GM12878 (cell line): Measurements from ENCODE around the gene TRIM41. TPM values are rescaled to one million over a fixed set of nuclear protein-coding genes. Genes with fewer than 3 reads are reported as not detected.

Experiments
- CBX3 ChIP-seq: fragments of 200-600 bp; sonication (generic); IDR thresholded peaks from 2 replicates; pipeline ENCODE4 v1.6.1; 2016; ENCODE audit warnings: low read depth, borderline replicate concordance
- CREB1 ChIP-seq: IDR thresholded peaks from 2 replicates; pipeline ENCODE4 v1.6.1; 2012; ENCODE audit warnings: low read depth, mild to moderate bottlenecking, inconsistent platforms
- CTCF ChIP-seq, 3 experiments: IDR thresholded peaks in 2 of 3; conservative IDR thresholded peaks in 1 of 3; 2 replicates each; pipeline ENCODE4 v1.5.1; 2011; ENCODE audit warnings: low read depth in 3 of 3, low read length in 3 of 3, mild to moderate bottlenecking in 3 of 3, control low read depth in 2 of 3, moderate library complexity in 2 of 3, inconsistent platforms in 1 of 3, mixed read lengths in 1 of 3; ENCODE audit not compliant: control insufficient read depth in 2 of 3, insufficient read depth in 1 of 3; ENCODE audit errors: extremely low read depth in 1 of 3
- DPF2 ChIP-seq: fragments of 450-650 bp; IDR thresholded peaks from 2 replicates; pipeline ENCODE4 v1.6.1; 2017; ENCODE audit warnings: mild to moderate bottlenecking
- E2F8 ChIP-seq: fragments of 450-650 bp; IDR thresholded peaks from 2 replicates; pipeline ENCODE4 v1.6.1; 2018; ENCODE audit warnings: mild to moderate bottlenecking, low read depth, moderate library complexity; ENCODE audit not compliant: partially characterized antibody
- EP300 ChIP-seq, 2 experiments: fragments of 150-350 bp in 1 of 2; IDR thresholded peaks; 2 replicates each; pipeline ENCODE4 v1.6.1; 2011 to 2012; ENCODE audit warnings: low read depth in 2 of 2, low read length in 2 of 2, borderline replicate concordance in 1 of 2, improper control_type of control experiment in 1 of 2, inconsistent platforms in 1 of 2; ENCODE audit not compliant: control insufficient read depth in 1 of 2
- GATAD2B ChIP-seq: fragments of 450-650 bp; conservative IDR thresholded peaks from 2 replicates; pipeline ENCODE4 v1.6.1; 2017; ENCODE audit warnings: low read depth, mild to moderate bottlenecking, moderate library complexity
- LARP7 ChIP-seq: fragments of 450-650 bp; IDR thresholded peaks from 2 replicates; pipeline ENCODE4 v1.6.1; 2017; ENCODE audit warnings: mild to moderate bottlenecking
- MLLT1 ChIP-seq: fragments of 450-650 bp; IDR thresholded peaks from 2 replicates; pipeline ENCODE4 v1.6.1; 2016; ENCODE audit warnings: mild to moderate bottlenecking
- MYC ChIP-seq: IDR thresholded peaks from 2 replicates; pipeline ENCODE4 v1.6.1; 2011; ENCODE audit warnings: mild to moderate bottlenecking, low read length, moderate library complexity, inconsistent platforms; ENCODE audit not compliant: insufficient read depth, insufficient replicate concordance, insufficient read length, severe bottlenecking
- NFIC ChIP-seq: IDR thresholded peaks from 2 replicates; pipeline ENCODE4 v1.6.1; 2012; ENCODE audit warnings: low read depth, mild to moderate bottlenecking, inconsistent platforms, low read length, moderate library complexity
- NFXL1 ChIP-seq: fragments of 450-650 bp; IDR thresholded peaks from 2 replicates; pipeline ENCODE4 v1.6.1; 2017; ENCODE audit warnings: antibody characterized with exemption, mild to moderate bottlenecking, borderline replicate concordance
- NFYB ChIP-seq: IDR thresholded peaks from 2 replicates; pipeline ENCODE4 v1.6.1; 2011; ENCODE audit warnings: low read depth, mild to moderate bottlenecking, low read length, improper control_type of control experiment, moderate library complexity; ENCODE audit not compliant: insufficient read depth
- PKNOX1 ChIP-seq: fragments of 450-650 bp; IDR thresholded peaks from 2 replicates; pipeline ENCODE4 v1.6.1; 2016; ENCODE audit warnings: mild to moderate bottlenecking
- ZNF217 ChIP-seq: fragments of 450-650 bp; IDR thresholded peaks from 2 replicates; pipeline ENCODE4 v1.6.1; 2017; ENCODE audit warnings: antibody characterized with exemption, mild to moderate bottlenecking
- ZNF687 ChIP-seq: fragments of 450-650 bp; IDR thresholded peaks from 2 replicates; pipeline ENCODE4 v1.6.1; 2017; ENCODE audit warnings: mild to moderate bottlenecking, moderate library complexity
- ZSCAN29 ChIP-seq: fragments of 450-650 bp; IDR thresholded peaks from 2 replicates; pipeline ENCODE4 v1.6.1; 2017; ENCODE audit warnings: mild to moderate bottlenecking, moderate library complexity
- polyA plus RNA-seq, 11 experiments: library from polyadenylated mRNA; depleted of rRNA in 4 of 11; unstranded in 6 of 11; stranded (reverse) in 5 of 11; fragments of >200 nt; fragmentation: Nextera tagmentation in 4 of 11; fragmentation: Illumina TruSeq in 1 of 11; extraction: Ambion mirVana in 4 of 11; extraction: Trizol in 1 of 11; gene quantifications; 1 replicate in 1 of 11; 2 replicates in 10 of 11; pipeline versions ENCODE4 v1.2.1 to v1.2.3, GENCODE V29; 2011 to 2016; ENCODE audit warnings: inconsistent platforms in 2 of 11, missing spikeins in 2 of 11, low read depth in 1 of 11
- total RNA-seq, 4 experiments: library from RNA; depleted of rRNA in 3 of 4; stranded (reverse); fragments of >200 nt in 3 of 4; fragmentation: Illumina TruSeq in 1 of 4; extraction: Trizol in 1 of 4; gene quantifications; 2 replicates each; pipeline versions ENCODE4 v1.2.1 to v1.2.3, GENCODE V29; 2013 to 2021

Gene TRIM41
- total and polyA plus RNA-seq, 10 of the 15 experiments (the other 5 are each of a cell fraction or from before 2014, with no cell fraction given), result 1.0 to 28.9 (median 10.6) TPM

GRCh38 chr5:181187500-181188213 lies 35.4 kb upstream of the TRIM41 start (continued):
- no peak for TF ChIP-seq ZNF687
- no peak for TF ChIP-seq PKNOX1
- 0 out of 2 replicates have a peak, but pooled peaks have one; percentile 23 for TF ChIP-seq DPF2
- peak; percentile 61; the same call in 1 of the 2 replicates for TF ChIP-seq LARP7
- no peak for TF ChIP-seq E2F8
- no peak for TF ChIP-seq CREB1
- TF ChIP-seq MLLT1, result no peak
- TF ChIP-seq NFYB, result no peak
- TF ChIP-seq CBX3, result no peak
- TF ChIP-seq ZSCAN29, result peak; percentile 93
- TF ChIP-seq NFIC, result no peak
- TF ChIP-seq ZNF217, result peak; percentile 96
- peak in 1 of 3 experiments; percentile 31; a peak in 1 of 6 replicates for TF ChIP-seq CTCF (IDR thresholded peaks at IDR 0.05 in 2 of 3, conservative IDR thresholded peaks at IDR 0.05 in 1 of 3; ENCODE audit: control insufficient read depth in 2 of 3, extremely low read depth in 1 of 3, insufficient read depth in 1 of 3, low read depth in 3 of 3, low read length in 3 of 3)
- peak in 1 of 2 experiments; percentile 54; a peak in 1 of 4 replicates for TF ChIP-seq EP300 (IDR thresholded peaks at IDR 0.05; ENCODE audit: borderline replicate concordance in 1 of 2, control insufficient read depth in 1 of 2, low read depth in 2 of 2, low read length in 2 of 2)
- no peak for TF ChIP-seq NFXL1
- peak; percentile 51; the same call in 1 of the 2 replicates for TF ChIP-seq GATAD2B
- no peak for TF ChIP-seq MYC
